VCaP (cell line): ENCODE measurements around the gene CEP85L.

Experiments used
- H3K27ac ChIP-seq: fragments of 450-650 bp; 2 replicates; pipeline ENCODE4 v1.5.1; 2017
- TF ChIP-seq, protein P1 (sequence below): fragments of 450-650 bp; conservative IDR thresholded peaks from 2 replicates; pipeline ENCODE4 v1.5.1; 2017; ENCODE audit warnings: mild to moderate bottlenecking, moderate library complexity

Gene CEP85L

GRCh38 chr6:118635909-118636735, 15.3 kb downstream of the CEP85L start:
- H3K27ac ChIP-seq, result no peak overlapping the region
- TF ChIP-seq, protein P1, sequence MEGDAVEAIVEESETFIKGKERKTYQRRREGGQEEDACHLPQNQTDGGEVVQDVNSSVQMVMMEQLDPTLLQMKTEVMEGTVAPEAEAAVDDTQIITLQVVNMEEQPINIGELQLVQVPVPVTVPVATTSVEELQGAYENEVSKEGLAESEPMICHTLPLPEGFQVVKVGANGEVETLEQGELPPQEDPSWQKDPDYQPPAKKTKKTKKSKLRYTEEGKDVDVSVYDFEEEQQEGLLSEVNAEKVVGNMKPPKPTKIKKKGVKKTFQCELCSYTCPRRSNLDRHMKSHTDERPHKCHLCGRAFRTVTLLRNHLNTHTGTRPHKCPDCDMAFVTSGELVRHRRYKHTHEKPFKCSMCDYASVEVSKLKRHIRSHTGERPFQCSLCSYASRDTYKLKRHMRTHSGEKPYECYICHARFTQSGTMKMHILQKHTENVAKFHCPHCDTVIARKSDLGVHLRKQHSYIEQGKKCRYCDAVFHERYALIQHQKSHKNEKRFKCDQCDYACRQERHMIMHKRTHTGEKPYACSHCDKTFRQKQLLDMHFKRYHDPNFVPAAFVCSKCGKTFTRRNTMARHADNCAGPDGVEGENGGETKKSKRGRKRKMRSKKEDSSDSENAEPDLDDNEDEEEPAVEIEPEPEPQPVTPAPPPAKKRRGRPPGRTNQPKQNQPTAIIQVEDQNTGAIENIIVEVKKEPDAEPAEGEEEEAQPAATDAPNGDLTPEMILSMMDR, result no peak

- TF ChIP-seq, protein P1, result no peak
- no peak overlapping the region for H3K27ac ChIP-seq
Measured at GRCh38 chr6:118632359-118632758, 19.0 kb downstream of the CEP85L start.

DNA sequence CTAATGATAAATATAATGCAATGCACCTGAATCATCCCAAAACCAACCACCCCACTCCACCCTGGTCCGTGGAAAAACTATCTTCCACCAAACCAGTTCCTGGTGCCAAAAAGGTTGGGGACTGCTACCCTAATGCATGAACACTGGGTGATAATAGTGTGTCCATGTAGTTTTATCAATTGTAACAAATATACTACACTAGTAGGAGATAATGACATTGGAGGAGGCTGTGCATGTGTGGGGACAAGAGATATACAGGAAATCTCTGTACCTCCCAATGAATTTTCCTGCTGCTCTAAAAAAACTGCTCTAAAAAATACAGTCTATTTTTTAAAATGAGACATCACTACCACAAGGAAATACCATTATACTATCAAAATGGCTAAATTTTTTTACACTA, 20.5 kb downstream of the CEP85L start:
- H3K27ac ChIP-seq, result no peak overlapping the region
- TF ChIP-seq, protein P1, result no peak

DNA sequence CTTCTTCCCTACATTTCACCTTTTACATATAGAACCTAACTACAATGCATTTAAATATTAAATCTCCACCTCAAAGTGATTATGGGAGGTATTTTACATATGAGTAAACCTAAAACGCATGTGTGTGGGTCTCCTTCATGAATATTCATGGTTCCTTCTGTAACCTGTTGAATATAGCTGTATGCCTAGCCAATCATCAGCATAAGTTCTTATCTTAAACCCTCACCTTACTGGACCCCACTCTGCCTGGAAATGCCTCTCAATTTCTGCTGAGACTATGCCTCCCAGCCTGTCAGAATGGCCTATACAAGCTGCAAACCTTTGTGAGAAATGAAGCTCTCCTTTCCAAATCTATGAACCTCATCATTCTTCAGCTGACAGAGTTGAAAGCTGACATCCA, 21.3 kb downstream of the CEP85L start:
- H3K27ac ChIP-seq, result no peak overlapping the region
- TF ChIP-seq, protein P1, result no peak

GRCh38 chr6:118627724-118628123, 23.7 kb downstream of the CEP85L start:
- no peak overlapping the region for H3K27ac ChIP-seq
- TF ChIP-seq, protein P1, result no peak

- TF ChIP-seq, protein P1, result no peak
- no peak overlapping the region for H3K27ac ChIP-seq
Measured at GRCh38 chr6:118625833-118626232, 25.6 kb downstream of the CEP85L start.

DNA sequence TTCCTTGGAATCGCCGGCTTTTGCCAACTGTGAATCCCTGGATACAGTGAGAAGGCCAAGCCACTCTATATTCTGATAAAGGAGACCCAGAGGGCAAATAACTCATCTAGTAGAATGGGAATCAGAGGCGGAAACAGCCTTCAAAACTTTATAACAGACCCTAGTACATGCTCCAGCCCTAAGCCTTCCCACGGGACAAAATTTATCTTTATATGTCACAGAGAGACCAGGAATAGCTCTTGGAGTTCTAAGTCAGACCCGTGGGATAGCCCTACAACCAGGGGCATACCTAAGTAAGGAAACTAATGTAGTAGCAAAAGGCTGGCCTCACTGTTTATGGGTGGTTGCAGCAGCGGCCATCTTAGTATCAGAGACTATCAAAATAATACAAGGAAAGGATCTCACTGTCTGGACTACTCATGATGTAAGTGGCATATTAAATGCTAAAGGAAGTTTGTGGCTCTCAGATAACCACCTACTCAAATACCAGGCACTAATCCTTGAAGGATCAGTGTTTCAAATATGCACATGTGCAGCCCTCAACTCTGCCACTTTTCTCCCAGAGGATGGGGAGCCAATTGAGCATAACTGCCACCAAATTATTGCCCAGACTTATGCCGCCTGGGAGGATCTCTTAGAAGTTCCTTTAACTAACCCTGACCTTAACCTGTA, 29.5 kb downstream of the CEP85L start:
- no peak overlapping the region for H3K27ac ChIP-seq
- TF ChIP-seq, protein P1, result no peak
